ENCODE results near the gene EPS8L2.
"Not testable (repeated sequence)": the region's sequence is repeated elsewhere in the genome, so short reads cannot be mapped to it uniquely, and the experiment has no call there.

The EPS8L2 gene

DNA sequence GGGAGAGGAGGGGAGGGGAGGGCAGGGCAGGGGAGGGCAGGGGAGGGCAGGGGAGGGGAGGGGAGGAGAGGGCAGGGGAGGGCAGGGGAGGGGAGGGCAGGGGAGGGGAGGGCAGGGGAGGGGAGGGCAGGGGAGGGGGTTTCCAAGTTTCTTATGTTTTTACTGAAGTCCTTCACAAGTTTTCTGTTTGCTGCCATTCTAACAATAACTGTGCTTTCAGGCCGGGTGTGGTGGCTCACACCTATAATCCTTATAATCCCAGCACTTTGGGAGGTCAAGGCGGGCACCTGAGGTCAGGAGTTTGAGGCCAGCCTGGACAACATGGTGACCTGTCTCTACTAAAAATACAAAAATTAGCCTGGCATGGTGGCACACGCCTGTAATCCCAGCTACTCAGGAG lies 15.8 kb upstream of the EPS8L2 start:
- not testable (repeated sequence) for DNase-seq

DNA sequence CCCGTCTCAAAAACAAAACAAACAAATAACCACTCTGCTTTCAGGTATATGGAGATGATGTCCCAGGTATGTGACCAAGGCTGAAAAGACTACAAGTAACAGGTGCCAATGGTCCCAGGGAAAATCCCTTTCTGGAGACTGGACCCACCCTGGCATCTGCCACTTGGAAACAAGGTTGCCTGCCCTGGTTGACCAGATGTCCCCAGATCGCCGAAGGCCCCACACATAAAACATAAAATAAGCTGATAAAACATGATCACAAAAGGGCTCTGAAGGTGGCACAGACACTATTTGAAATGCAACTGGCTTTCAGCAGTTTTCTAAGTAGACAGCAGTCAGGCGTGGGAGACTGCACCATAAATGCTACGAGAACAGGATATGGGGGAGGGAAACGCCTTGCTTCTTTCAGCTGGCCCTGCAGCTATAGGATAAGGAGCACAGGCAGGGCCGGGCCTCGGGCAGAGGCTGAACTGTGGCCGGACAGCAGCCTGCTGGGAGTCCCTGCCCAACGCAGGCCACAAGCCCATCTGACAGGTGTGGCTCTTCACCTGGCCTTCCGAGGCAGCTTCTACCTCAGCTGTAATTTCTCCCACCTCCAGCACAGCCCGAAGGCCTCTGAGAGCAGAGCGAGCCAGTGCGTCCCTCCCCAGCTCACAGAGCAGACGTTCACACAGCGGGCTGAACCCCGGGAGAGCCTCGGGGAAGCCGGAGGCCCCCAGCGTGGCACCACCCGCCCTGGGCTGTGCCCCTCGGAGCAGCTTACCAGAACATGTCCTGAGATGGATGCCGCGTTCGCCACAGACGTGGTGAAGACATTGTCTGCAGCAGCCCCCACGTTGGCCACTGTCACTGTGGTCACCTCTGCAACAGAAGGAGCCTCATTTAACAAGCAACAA lies 15.0 kb upstream of the EPS8L2 start:
- DNase-seq = peak in 1 of 5 donors; percentile 34

DNA sequence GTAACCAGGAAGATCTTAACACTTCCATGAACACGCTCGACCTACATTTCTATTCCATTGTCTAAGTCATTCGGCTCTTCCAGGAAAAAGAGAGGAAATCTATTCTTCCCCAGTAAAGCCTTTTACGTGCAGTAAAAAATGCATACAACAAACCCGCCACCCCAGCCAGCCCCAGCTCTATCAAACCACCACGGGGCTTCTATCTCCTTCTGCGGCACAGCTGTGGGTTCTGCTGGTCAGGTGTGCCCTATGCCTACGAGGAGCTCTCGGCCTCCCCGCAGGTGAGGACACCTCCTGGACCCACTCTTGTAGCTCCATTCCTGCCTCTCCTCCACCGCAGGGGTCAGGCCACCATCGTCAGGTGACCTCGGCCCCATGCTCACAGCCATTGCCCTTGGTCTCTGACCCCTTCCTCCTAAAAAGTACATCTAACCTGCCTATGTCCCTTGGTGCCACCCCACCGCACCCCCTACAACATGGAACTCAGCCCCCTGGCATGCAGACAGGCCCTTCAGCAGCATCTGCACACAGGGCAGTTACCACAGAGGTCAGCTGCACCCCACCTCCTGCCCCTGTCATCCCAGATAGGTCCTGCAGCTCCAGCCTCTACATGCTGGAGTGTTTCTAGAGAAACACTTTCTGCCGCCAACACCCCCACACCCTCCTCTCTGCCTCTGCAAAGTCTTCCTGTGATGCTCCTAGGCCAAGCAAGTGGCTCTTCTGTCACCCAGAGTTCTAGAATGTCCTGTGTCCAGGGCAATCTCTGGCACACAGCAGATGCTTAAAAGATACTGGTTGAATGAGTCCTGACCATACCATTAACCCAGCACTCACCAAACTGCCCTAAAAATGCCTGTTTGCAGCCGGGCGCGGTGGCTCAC lies 14.1 kb upstream of the EPS8L2 start:
- DNase-seq = no peak

DNA sequence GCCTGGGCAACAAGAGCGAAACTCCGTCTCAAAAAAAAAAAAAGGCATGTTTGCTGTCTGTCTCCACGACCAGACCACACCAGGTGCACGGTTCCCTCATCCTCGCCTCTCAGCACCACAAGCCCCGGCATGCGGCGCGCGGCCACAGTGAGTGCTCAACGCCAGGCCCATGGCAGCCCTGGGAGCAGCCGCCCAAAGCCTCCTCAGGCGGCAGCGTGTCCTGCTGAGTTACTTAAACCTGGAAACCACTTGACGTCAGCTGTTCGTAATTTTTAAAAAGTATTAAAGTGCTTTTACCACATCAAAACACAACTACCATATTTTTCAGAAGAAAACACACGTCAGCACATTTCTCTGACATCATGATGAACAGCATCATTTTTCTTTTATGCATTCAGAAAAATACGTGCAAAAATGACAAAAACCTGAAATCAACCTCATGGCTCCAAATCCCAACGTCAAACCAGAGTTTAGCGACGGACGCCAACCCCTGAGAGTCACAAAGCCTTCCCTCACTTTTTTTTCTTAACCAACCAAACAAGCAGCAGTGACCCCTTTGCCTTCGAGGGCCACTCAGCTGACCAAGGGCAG lies 13.1 kb upstream of the EPS8L2 start:
- DNase-seq = peak in 1 of 5 donors; percentile 74

DNA sequence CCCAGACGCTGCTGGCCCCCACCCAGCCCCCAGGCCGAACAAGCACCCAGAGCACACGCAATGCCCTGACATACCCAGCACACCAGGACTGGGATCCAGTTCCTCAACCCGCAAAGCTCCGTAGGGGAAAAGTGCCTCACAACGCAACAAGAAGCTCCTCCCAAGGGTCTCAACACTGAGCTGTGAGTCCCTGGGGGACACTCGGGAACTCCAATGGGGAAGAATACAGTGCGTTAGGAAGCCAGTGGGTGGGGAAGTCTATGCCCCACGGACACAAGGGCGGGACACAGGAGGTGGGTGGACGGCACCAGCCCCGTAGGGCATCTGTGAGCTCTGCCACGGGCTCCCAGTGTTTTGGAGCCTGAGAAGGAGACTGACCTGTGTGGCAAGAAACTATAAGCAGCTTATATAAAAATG lies 12.6 kb upstream of the EPS8L2 start:
- DNase-seq = no peak

DNA sequence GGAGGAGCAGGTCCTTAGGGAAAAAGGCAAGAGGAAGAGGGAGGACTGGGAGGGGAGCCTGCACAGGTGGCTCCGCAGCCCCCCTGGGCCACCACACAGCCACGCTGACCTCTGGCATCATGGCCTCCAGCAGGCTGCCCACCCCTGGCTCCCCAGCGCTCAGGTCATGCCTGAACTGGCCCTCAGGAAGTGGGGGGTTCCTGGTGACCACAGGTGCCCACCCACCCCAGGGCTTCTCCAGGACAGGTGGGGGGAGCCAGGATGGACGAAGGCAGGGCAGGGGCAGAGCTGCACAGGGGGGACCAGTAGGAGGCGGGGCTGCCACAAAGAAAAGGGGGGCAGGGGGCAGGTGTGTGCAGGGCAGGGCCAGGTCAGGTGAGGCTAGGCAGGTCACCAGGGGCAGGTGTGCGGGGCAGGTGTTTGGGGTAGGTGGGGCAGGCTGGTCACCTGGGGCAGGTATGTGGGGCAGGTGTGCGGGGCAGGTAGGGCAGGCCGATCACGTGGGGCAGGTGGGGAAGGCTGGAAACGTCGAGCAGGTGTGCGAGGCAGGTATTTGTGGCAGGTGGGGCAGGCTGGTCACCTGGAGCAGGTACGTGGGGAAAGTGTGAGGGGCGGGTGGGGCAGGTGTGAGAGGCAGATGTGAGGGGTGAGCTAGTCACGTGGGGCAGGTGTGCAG lies 12.0 kb upstream of the EPS8L2 start:
- DNase-seq = no peak

DNA sequence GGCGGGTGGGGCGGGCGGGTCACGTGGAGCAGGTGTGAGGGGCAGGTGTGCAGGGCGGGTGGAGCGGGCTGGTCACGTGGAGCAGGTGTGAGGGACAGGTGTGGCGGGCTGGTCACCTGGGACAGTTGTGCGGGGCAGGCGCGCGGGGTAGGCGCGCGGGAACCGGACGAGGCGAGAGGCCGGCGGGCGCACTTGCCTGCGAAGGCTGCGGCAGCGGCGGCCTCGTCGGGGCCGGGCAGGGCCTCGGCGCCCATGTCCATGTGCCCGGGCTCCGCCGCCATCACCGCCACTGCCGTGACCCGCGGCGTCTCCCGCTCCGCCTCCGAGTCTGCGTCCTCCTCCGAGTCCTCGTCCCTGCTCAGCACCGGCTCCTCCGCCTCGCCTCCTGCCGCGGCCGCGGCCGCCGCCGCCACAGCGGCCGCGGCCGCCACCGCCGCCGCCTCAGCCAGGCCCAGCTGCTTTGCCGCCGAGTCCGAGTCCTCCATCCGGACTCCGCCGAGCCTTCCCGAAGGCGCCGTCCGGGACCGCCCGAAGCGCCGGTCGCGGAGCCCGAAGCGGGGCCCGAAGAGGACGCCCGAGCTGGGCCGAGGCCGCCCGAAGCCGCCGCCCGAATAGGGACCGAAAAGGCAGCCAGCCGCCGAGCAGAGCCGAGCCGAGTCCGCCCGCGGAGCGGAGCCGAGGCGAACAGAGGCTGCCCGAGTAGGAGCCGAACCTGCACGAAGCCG lies 11.3 kb upstream of the EPS8L2 start, which contains the start of gene DEAF1:
DEAF1 (minus strand) TSS at position 660 of the 725 bp plus-strand sequence; CDS start at position 485, 175 bp downstream.
- DNase-seq = peak; percentile 98 to 99 (median 99)

DNA sequence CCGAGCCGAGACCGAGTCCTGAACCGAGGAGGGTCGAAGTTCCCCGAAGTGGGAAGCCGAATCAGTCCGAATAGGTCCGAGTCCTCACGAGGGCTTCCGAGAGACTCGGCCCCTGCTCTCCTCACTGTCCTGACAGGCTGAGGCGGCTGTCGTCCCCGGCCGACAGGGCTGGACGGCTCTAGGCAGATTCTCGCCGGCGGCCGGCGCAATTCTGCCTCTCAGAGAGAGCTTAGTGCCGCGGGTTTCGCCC lies 10.8 kb upstream of the EPS8L2 start:
- no peak for DNase-seq

DNA sequence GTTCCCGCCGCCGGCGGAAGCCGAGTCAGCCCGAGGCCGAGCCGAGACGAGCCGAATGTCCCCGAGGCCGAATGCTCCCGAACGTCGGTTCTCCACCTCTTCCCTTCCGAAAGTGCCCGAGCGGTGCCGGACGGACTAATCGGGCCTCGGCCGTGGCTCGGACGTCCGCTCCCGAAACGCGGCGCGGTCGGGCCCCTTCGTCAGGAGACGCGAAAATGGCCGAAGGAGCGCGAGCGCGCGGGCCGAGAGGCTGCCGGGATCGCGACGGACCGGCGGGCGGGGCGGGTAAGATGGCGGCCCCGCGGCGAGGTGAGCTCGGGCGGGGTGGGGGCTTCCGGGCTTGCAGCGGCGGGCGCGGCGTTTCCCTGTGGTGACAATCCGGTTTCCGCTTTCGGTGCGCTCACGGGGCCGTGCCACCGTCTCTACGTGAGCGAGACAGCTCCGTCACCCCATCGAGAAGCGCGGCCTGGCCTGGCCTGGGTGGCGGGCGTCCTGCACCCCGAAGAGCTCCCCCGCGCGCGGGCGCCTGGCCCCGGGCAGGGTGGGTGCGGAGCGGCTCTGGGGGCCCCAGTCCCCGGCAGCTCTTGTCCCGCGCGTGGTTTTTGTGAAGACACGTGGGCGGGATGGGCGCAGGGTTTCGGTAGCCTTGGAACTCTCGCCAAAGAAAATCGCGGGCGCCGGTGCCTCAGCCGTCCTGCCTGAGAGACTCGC lies 10.3 kb upstream of the EPS8L2 start, which contains the start of gene TMEM80:
TMEM80 (plus strand) TSS at position 279 of the 711 bp plus-strand sequence; CDS start at position 291, 12 bp downstream.
- peak; percentile 92 to 98 (median 96) for DNase-seq

DNA sequence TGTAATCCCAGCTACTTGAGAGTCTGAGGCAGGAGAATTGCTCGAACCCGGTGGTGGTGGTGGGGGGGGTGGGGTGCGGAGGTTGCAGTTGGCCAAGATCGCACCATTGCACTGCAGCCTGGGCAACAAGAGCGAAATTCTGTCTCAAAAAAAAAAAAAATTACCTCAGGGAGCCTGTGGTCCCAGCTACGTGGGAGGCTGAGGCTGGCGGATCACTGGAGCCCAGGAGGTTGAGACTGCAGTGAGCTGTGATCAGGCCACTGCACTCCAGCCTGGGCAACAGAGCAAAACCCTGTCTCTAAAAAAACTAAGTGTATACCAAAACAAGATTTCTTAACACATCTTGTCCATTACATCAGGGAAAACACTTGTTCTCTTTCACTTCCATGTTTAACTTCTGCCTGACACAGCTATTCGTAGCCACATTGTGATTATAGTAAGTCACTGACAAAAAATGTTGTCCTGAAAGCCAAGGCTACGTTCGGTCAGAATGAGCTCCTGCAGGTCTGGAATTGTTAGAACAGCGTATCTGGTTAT lies 9.0 kb upstream of the EPS8L2 start:
- DNase-seq = no peak

DNA sequence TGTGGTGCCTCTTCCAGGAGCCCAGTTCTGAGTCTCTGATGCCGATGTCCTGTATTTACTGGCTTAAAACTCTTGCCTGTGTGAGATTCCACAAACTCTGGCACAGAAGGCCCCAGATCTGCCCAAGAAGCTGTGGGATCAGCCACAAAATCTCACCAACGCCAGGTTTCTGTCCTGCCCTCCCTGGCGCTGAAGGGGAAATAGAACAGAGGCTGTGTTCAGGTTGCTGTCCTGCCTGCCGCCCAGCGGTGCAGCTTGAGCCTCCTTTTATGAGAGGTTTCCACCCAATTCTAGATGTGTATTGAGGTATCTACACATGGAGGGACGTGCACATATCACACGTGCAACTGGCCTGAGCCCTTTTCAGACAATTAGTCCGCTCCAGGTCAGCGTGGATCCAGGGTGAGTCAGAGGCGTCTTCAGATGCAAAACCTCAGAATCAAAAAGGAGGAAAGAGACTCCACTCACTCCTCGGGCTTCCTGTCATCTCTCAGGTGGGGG lies 8.2 kb upstream of the EPS8L2 start:
- no peak for DNase-seq

DNA sequence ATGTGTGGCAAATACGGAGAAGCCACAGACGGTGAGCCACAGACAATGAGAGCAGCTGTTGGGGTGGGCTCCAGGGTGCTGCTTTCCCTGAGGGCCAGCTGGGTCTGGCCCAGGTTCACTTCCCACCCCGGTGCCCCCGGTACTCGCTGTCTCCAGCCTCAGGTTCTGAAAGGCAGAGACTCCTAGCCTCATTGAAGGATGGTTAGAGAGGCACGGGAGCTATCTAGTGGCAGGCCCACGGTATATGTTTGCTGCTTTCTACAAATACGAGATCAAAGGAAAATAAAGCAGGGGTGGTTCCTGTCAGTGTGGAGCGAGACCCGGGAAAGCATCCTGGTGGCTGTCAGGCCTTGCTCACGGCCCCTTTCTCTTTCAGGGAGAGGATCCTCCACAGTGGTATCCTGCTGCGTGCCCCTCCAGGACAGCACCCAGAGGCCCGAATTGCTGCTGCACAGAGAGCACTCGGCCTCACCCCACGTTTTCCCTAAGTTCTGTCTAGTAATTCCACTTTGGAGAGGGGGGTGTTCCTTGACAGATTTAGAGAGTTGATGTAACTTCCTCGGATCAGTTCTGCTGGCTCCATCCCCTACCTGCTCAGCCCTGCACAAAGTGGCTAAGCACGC lies 7.4 kb upstream of the EPS8L2 start:
- DNase-seq = no peak

DNA sequence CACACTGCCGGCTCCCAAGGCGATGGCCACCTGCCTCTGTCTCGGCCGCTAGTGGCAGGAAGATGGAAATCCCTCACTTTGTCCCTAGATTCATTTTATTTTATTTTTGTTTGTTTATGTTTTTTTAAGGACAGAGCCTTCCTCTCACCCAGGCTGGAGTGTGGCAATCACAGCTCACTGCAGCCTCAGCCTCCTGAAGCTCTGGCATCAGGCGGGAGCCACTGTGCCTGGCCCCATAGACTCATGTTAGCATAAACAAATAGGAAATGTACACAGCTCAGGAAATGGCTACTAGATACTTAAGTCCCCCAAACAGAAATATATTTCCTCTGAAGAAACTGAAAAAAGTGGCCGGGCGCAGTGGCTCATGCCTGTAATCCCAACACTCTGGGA lies 6.9 kb upstream of the EPS8L2 start:
- no peak for DNase-seq

DNA sequence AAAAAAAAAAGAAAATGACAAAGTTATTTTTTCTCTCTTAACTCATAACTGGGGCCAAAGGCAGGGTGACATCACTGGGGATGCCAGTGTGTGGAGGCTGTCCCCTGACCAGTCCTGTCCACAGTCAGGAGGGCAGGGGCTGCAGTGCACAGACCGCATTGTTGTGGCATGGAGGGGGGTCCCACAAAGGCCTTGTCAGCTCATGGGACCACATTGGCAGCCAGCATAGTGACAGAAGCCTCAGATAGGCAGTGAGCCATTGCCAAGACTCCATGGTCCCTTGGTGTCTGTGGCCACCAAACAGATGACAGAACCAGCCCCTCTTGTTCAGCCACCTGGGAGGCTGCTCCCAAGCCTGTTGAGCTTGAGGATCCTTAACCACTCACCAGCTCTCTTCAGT lies 6.3 kb upstream of the EPS8L2 start:
- DNase-seq = no peak

DNA sequence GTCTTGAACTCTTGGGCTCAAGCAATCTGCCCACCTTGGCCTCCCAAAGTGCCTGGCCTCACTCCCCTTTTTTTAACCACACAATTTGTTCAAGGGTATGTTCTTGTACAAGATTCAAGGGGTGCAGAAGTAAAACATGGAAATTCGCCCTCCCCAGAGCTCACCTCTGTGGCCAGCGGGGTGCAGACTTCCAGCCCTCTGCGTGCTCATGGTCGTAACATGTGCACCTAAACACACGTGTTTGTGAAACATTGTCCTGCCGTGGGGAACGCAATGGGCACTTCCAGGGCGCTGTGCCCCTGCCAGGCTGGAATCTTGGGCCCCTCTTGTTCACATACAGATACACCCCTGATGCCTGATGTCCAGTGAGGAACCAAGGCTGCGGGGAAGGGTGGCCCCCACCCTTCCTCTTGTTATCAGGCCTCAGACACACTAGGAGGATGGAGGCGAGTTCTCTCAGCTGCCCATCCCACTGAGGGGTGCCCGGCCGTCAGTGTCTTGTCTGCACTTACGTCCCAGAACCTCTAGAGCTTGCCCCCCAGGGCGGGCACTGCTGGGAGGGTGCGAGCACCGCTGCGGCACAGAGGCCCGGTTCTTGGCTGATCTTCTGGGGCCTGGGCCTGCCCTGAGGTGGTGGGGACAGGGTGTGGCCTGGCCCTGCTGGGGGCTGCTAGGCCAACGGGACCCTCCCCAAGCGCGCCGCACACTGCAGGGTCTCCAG lies 4.1 kb upstream of the EPS8L2 start:
- DNase-seq = no peak

DNA sequence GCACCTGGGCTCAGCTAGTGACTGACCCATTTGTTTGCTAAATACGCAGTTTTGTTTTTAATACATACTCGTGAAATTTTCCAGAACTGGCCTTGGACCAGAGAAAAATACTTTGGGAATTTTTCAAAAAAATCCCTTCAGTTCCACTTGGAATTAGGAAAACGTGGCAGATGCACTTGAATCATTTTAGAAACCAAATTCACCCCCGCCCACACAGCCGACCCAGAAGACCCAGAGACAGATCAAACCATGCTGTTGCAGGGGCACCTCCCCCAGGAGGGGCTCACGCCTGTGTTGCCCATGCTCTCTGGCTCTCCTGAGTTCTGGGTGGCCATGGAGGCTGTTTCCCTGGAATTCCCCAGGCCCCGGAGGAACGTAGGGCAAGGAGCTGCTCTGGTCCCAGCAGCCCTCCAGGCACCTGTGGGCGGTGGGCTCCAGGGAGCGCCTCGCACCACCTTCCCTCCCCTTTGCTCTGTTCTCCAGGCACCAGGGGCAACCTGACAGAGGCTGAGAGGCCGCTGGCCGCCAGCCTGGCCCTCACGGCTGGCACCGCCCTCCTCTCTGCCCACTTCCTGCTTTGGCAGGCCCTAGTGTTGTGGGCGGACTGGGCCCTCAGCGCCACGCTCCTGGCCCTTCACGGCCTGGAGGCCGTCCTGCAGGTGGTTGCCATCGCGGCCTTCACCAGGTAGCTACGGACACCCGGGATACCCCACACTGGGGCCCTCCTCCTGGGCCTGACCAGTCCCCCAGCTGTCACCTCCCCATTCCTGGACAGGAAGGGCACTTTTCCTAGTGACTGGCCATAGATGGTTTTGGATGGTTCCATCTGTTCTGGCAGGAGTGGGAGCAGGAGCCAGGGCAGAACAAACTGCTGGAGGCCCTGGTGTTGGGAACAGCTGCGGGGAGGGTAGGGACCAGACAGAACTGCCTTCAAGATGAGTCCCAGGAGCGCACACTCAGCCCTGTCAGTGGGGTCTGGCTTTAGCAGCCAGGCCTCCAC lies 3.3 kb upstream of the EPS8L2 start:
- DNase-seq = no peak

DNA sequence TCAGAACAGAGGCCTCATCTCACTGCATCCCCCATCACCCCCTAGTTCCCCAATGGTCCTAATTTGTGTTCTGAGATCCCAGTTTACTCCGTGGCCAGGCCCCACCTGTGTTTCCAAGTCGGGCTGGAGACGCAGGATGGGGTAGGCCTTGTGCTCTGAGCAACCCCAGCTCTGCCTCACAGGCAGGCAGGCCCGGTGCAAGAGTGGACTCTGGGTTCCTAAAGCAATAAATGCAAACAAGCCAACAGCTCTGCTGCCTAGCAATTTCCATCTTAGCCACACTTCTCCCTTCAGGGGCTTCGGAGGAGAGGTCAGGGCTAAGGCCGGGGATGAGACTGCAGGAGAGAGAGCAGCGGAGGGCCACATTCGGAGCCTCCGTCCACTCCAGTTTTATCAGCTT lies 2.5 kb upstream of the EPS8L2 start:
- DNase-seq = no peak

DNA sequence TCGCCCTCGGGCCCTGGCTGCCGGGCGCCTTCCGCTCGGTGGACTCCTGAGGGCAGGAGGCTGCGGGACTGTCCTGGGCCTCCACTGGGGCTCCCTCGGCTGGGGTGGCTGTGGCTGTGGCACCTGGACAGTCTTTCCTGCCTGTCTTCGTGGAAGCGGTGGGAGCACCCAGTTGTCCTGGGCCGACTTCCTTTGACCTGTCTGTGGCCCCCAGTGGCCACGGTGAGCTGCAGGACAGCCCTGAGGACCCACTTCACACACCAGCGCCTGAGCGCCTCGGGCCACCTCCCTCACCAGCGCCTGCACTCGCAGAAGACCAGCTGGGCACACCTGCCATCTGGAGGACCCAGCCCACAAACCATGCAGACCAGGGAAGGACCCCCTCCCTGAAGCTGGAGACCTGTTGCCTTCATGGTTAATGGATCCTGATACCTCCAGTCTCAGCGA lies 1.8 kb upstream of the EPS8L2 start:
- DNase-seq = no peak
